HCT116 (cell line): ENCODE results near the gene ATOH8. TPM values are rescaled to one million over a fixed set of nuclear protein-coding genes. Genes with fewer than 3 reads are reported as not detected.

ENCODE experiments used
- ATAC-seq: fragments of 200-7000 bp; cut with Tn5 transposase; 2 replicates; pipeline ENCODE4 v1.9.1; 2020; ENCODE audit warnings: mild to moderate bottlenecking, moderate library complexity
- BruUV-seq: library from RNA; stranded (reverse); fragments of 400-500 nt; replicated peaks from 2 replicates; lab custom pipeline; 2021; lab: Mats Ljungman, UMichigan
- CTCF ChIA-PET: fragments of 300-600 bp; sonication (Branson Sonifier 250); formaldehyde crosslinking; loops from one replicate; lab custom pipeline; 2021; ENCODE audit warnings: antibody characterized with exemption; lab: Charles Lee
- POLR2A ChIA-PET: fragments of 300-600, 350-600 bp; sonication (Branson Sonifier 250); formaldehyde crosslinking; loops from one replicate; lab custom pipeline; 2021; ENCODE audit warnings: antibody characterized with exemption; lab: Charles Lee
- RAD21 ChIA-PET, 2 experiments: fragments of 300-600 bp; sonication (Branson Sonifier 250); formaldehyde crosslinking; loops; one replicate each; lab custom pipeline; 2023; ENCODE audit warnings: low total read pairs in 2 of 2; ENCODE audit not compliant: uncharacterized antibody in 2 of 2, unreplicated experiment in 2 of 2, low non-redundant PET in 1 of 2; lab: Charles Lee
- DNase-seq: peaks from one replicate; pipeline ENCODE4 v3.0.0-alpha.2; 2010; ENCODE audit warnings: low read depth, low spot score
- H2AFZ ChIP-seq: fragments of 200-600 bp; shearing (Covaris generic), sonication (generic); 2 replicates; pipeline ENCODE4 v1.6.1; 2017; ENCODE audit warnings: low read depth, mixed run types, mixed read lengths, antibody characterized with exemption, low read length; ENCODE audit not compliant: poor library complexity, severe bottlenecking
- H3K27ac ChIP-seq: 2 replicates; pipeline ENCODE4 v1.5.1; 2012; ENCODE audit warnings: low read depth, low read length
- H3K27me3 ChIP-seq: fragments of 200-600 bp; sonication (generic); 2 replicates; pipeline ENCODE4 v1.6.1; 2016; ENCODE audit warnings: mixed run types, low read length, mixed read lengths; ENCODE audit not compliant: insufficient read depth
- H3K36me3 ChIP-seq, 2 experiments: fragments of 200-500 bp in 1 of 2; fragments of 200-600 bp in 1 of 2; sonication (Bioruptor generic) in 1 of 2; sonication (generic) in 1 of 2; 2 replicates each; pipeline versions ENCODE4 v1.5.1 to v1.6.1; 2014 to 2016; ENCODE audit warnings: low read length in 2 of 2, inconsistent platforms in 1 of 2, mixed read lengths in 1 of 2, mixed run types in 1 of 2; ENCODE audit not compliant: insufficient read depth in 2 of 2, control insufficient read depth in 1 of 2
- H3K4me1 ChIP-seq, 2 experiments: fragments of 200-600 bp in 1 of 2; sonication (generic) in 1 of 2; 2 replicates each; pipeline versions ENCODE4 v1.5.1 to v1.6.1; 2012 to 2017; ENCODE audit warnings: low read length in 2 of 2, inconsistent platforms in 1 of 2, mild to moderate bottlenecking in 1 of 2, mixed read lengths in 1 of 2, mixed run types in 1 of 2, moderate library complexity in 1 of 2; ENCODE audit not compliant: insufficient read depth in 2 of 2, control insufficient read depth in 1 of 2
- H3K4me2 ChIP-seq: fragments of 200-600 bp; sonication (generic); 2 replicates; pipeline ENCODE4 v1.6.1; 2017; ENCODE audit warnings: mixed run types, low read length, mixed read lengths
- H3K4me3 ChIP-seq, 2 experiments: fragments of 200-600 bp in 1 of 2; sonication (generic) in 1 of 2; replicated peaks in 1 of 2; 2 replicates each; pipeline ENCODE4 v1.5.1; 2011 to 2016; ENCODE audit warnings: low read length in 2 of 2, control low read depth in 1 of 2, low read depth in 1 of 2, mild to moderate bottlenecking in 1 of 2, mixed read lengths in 1 of 2, mixed run types in 1 of 2
- H3K79me2 ChIP-seq: fragments of 200-600 bp; sonication (generic); 2 replicates; pipeline ENCODE4 v1.6.1; 2017; ENCODE audit warnings: mild to moderate bottlenecking, mixed run types, low read length, moderate library complexity, mixed read lengths; ENCODE audit not compliant: insufficient read depth
- H3K9ac ChIP-seq: fragments of 200-600 bp; sonication (generic); 2 replicates; pipeline ENCODE4 v1.6.1; 2016; ENCODE audit warnings: low read length, mixed read lengths
- H3K9me2 ChIP-seq: fragments of 200-600 bp; sonication (generic), shearing (Covaris generic); 2 replicates; pipeline ENCODE4 v1.6.1; 2017; ENCODE audit warnings: mixed run types, mild to moderate bottlenecking, moderate library complexity; ENCODE audit not compliant: insufficient read depth
- H3K9me3 ChIP-seq, 2 experiments: fragments of 200-500 bp in 1 of 2; fragments of 200-600 bp in 1 of 2; sonication (Bioruptor generic) in 1 of 2; sonication (generic) in 1 of 2; 2 replicates each; pipeline ENCODE4 v1.6.1; 2014 to 2017; ENCODE audit warnings: low read length in 2 of 2, mixed read lengths in 2 of 2, inconsistent platforms in 1 of 2, low read depth in 1 of 2, mild to moderate bottlenecking in 1 of 2, mixed run types in 1 of 2, moderate library complexity in 1 of 2; ENCODE audit not compliant: control insufficient read depth in 1 of 2, insufficient read depth in 1 of 2
- H4K20me1 ChIP-seq: fragments of 200-600 bp; sonication (generic), shearing (Covaris generic); 2 replicates; pipeline ENCODE4 v1.6.1; 2017; ENCODE audit warnings: mixed run types, mild to moderate bottlenecking, moderate library complexity; ENCODE audit not compliant: insufficient read depth
- ATF3 ChIP-seq: IDR thresholded peaks from 2 replicates; pipeline ENCODE4 v1.6.1; 2012
- CEBPB ChIP-seq: IDR thresholded peaks from 2 replicates; pipeline ENCODE4 v1.6.1; 2012; ENCODE audit warnings: low read depth
- EGR1 ChIP-seq: IDR thresholded peaks from 2 replicates; pipeline ENCODE4 v1.6.1; 2012; ENCODE audit warnings: low read depth
- ELF1 ChIP-seq: IDR thresholded peaks from 2 replicates; pipeline ENCODE4 v1.6.1; 2012; ENCODE audit warnings: low read depth, borderline replicate concordance
- EZH2 ChIP-seq: fragments of 200-600 bp; sonication (generic); IDR thresholded peaks from 2 replicates; pipeline ENCODE4 v1.6.1; 2017; ENCODE audit warnings: antibody characterized with exemption, mixed run types
- EZH2phosphoT487 ChIP-seq: fragments of 200-600 bp; IDR thresholded peaks from 2 replicates; pipeline ENCODE4 v1.6.1; 2018; ENCODE audit warnings: antibody characterized with exemption, borderline replicate concordance
- JUND ChIP-seq: IDR thresholded peaks from 2 replicates; pipeline ENCODE4 v1.6.1; 2012
- MAX ChIP-seq: IDR thresholded peaks from 2 replicates; pipeline ENCODE4 v1.6.1; 2012
- POLR2A ChIP-seq: IDR thresholded peaks from 2 replicates; pipeline ENCODE4 v1.7.0; 2011; ENCODE audit warnings: borderline replicate concordance; ENCODE audit not compliant: insufficient read depth, insufficient read length; ENCODE audit errors: extremely low read depth
- POLR2AphosphoS5 ChIP-seq: IDR thresholded peaks from 2 replicates; pipeline ENCODE4 v1.6.1; 2011; ENCODE audit warnings: mild to moderate bottlenecking, low read depth, low read length, moderate library complexity
- REST ChIP-seq: IDR thresholded peaks from 2 replicates; pipeline ENCODE4 v1.6.1; 2012; ENCODE audit warnings: low read depth
- SIN3A ChIP-seq: IDR thresholded peaks from 2 replicates; pipeline ENCODE4 v1.6.1; 2012; ENCODE audit warnings: low read depth
- SP1 ChIP-seq: IDR thresholded peaks from 2 replicates; pipeline ENCODE4 v1.6.1; 2012; ENCODE audit warnings: low read depth
- SRF ChIP-seq: IDR thresholded peaks from 2 replicates; pipeline ENCODE4 v1.6.1; 2012; ENCODE audit warnings: low read depth
- TCF7L2 ChIP-seq: IDR thresholded peaks from 2 replicates; pipeline ENCODE4 v1.7.0; 2011; ENCODE audit warnings: borderline replicate concordance, inconsistent platforms; ENCODE audit not compliant: insufficient read depth, insufficient read length; ENCODE audit errors: extremely low read depth
- YY1 ChIP-seq: IDR thresholded peaks from 2 replicates; pipeline ENCODE4 v1.6.1; 2011; ENCODE audit warnings: low read length, low read depth, moderate library complexity, mild to moderate bottlenecking; ENCODE audit not compliant: insufficient replicate concordance; ENCODE audit errors: extremely low read depth
- ZBTB33 ChIP-seq: IDR thresholded peaks from 2 replicates; pipeline ENCODE4 v1.6.1; 2011; ENCODE audit warnings: mild to moderate bottlenecking, low read length, moderate library complexity; ENCODE audit not compliant: insufficient replicate concordance; ENCODE audit errors: extremely low read depth
- ZFX ChIP-seq: fragments of 450-650 bp; IDR thresholded peaks from 2 replicates; pipeline ENCODE4 v1.6.1; 2017
- ZNF274 ChIP-seq: fragments of 200-500 bp; sonication (Bioruptor generic); IDR thresholded peaks from 2 replicates; pipeline ENCODE4 v1.6.1; 2014; ENCODE audit warnings: mild to moderate bottlenecking, low read depth, low read length, inconsistent platforms
- intact Hi-C: fragments of 100-400 bp; cut with micrococcal nuclease; formaldehyde crosslinking; loops from 2 replicates; pipeline ENCODE4 v1.10.0; 2022
- total RNA-seq: library from RNA; stranded (reverse); gene quantifications from one replicate; pipeline ENCODE4 v1.2.1, GENCODE V29; 2021; ENCODE audit not compliant: unreplicated experiment

Gene ATOH8
- total RNA-seq, 1 experiment from 2014 or later: 0.74 TPM

- peaks cover 0 to under 1% of the 10 kb centered on the region in 2 experiments; a peak in 2 of 4 replicates for H3K4me1 ChIP-seq
Measured at GRCh38 chr2:85778646-85779379, 25.0 kb downstream of the ATOH8 start.

More at GRCh38 chr2:85778646-85779379, 25.0 kb downstream of the ATOH8 start:
- Histone ChIP-seq H3K9ac (no peak overlapping the region), H2AFZ (no peak overlapping the region), H3K79me2 (no peaks in the 10 kb centered on the region), H3K4me2 (no peak overlapping the region), H3K9me3 (no peaks in the 10 kb centered on the region), H4K20me1 (no peaks in the 10 kb centered on the region), H3K4me3 (no peak overlapping the region), H3K9me2 (no peaks in the 10 kb centered on the region), H3K27ac (no peak overlapping the region), H3K27me3 (peaks cover 11% of the 10 kb centered on the region; the same call in 1 of the 2 replicates), H3K36me3 (no peaks in the 10 kb centered on the region)
- RAD21 ChIA-PET: no interaction called here
- DNase-seq (no peak), ATAC-seq (no peak)
- intact Hi-C loops: no loop called here
- CTCF ChIA-PET: no interaction called here
- POLR2A ChIA-PET: no interaction called here
- BruUV-seq: no TSS peak
- TF ChIP-seq SP1 (no peak), EZH2 (no peak), SRF (no peak), ATF3 (no peak), TCF7L2 (no peak), CEBPB (no peak), EZH2phosphoT487 (no peak), ZNF274 (no peak), POLR2AphosphoS5 (no peak), MAX (no peak), REST (no peak), SIN3A (no peak), EGR1 (no peak), ELF1 (no peak), JUND (no peak), YY1 (no peak), ZBTB33 (no peak), POLR2A (no peak), ZFX (no peak)
